GM12878 (cell line): Measurements from ENCODE around the gene IER5. TPM values are rescaled to one million over a fixed set of nuclear protein-coding genes. Genes with fewer than 3 reads are reported as not detected.
A peak's percentile ranks its signal among the peaks of the same experiment; 100 is the strongest.

ENCODE experiments used
- CREM ChIP-seq: IDR thresholded peaks from 2 replicates; pipeline ENCODE4 v1.6.1; 2014; ENCODE audit warnings: antibody characterized with exemption, low read depth
- FOS ChIP-seq: IDR thresholded peaks from 3 replicates; pipeline ENCODE4 v1.6.1; 2011; ENCODE audit warnings: borderline replicate concordance; ENCODE audit not compliant: insufficient read length; ENCODE audit errors: extremely low read depth
- HDAC6 ChIP-seq: fragments of 200-600 bp; sonication (generic); IDR thresholded peaks from one replicate; pipeline ENCODE4 v1.8.0; 2017; ENCODE audit warnings: antibody characterized with exemption; ENCODE audit not compliant: unreplicated experiment
- IRF4 ChIP-seq: IDR thresholded peaks from 2 replicates; pipeline ENCODE4 v1.6.1; 2011; ENCODE audit warnings: low read depth, low read length
- KDM1A ChIP-seq: fragments of 200-600 bp; sonication (generic); IDR thresholded peaks from 2 replicates; pipeline ENCODE4 v1.6.1; 2016; ENCODE audit warnings: borderline replicate concordance
- PAX5 ChIP-seq: IDR thresholded peaks from 2 replicates; pipeline ENCODE4 v1.6.1; 2011; ENCODE audit warnings: low read depth, low read length, borderline replicate concordance
- SP1 ChIP-seq: IDR thresholded peaks from one replicate; pipeline ENCODE4 v1.6.1; 2011; ENCODE audit warnings: low read depth, low read length
- SRF ChIP-seq, 2 experiments: IDR thresholded peaks; 2 replicates each; pipeline ENCODE4 v1.6.1; 2011; ENCODE audit warnings: low read depth in 2 of 2, low read length in 2 of 2, mild to moderate bottlenecking in 1 of 2, moderate library complexity in 1 of 2
- TCF7 ChIP-seq: IDR thresholded peaks from 2 replicates; pipeline ENCODE4 v1.6.1; 2014; ENCODE audit warnings: antibody characterized with exemption, borderline replicate concordance
- WRNIP1 ChIP-seq: IDR thresholded peaks from 2 replicates; pipeline ENCODE4 v1.6.1; 2011; ENCODE audit warnings: low read depth, low read length, improper control_type of control experiment, borderline replicate concordance
- polyA plus RNA-seq, 11 experiments: library from polyadenylated mRNA; depleted of rRNA in 4 of 11; unstranded in 6 of 11; stranded (reverse) in 5 of 11; fragments of >200 nt; fragmentation: Nextera tagmentation in 4 of 11; fragmentation: Illumina TruSeq in 1 of 11; extraction: Ambion mirVana in 4 of 11; extraction: Trizol in 1 of 11; gene quantifications; 1 replicate in 1 of 11; 2 replicates in 10 of 11; pipeline versions ENCODE4 v1.2.1 to v1.2.3, GENCODE V29; 2011 to 2016; ENCODE audit warnings: inconsistent platforms in 2 of 11, missing spikeins in 2 of 11, low read depth in 1 of 11
- total RNA-seq, 4 experiments: library from RNA; depleted of rRNA in 3 of 4; stranded (reverse); fragments of >200 nt in 3 of 4; fragmentation: Illumina TruSeq in 1 of 4; extraction: Trizol in 1 of 4; gene quantifications; 2 replicates each; pipeline versions ENCODE4 v1.2.1 to v1.2.3, GENCODE V29; 2013 to 2021
- TF ChIP-seq, protein P1 (sequence below), 3 experiments: IDR thresholded peaks in 2 of 3; conservative IDR thresholded peaks in 1 of 3; 2 replicates each; pipeline ENCODE4 v1.5.1; 2011; ENCODE audit warnings: low read depth in 3 of 3, low read length in 3 of 3, mild to moderate bottlenecking in 3 of 3, control low read depth in 2 of 3, moderate library complexity in 2 of 3, inconsistent platforms in 1 of 3, mixed read lengths in 1 of 3; ENCODE audit not compliant: control insufficient read depth in 2 of 3, insufficient read depth in 1 of 3; ENCODE audit errors: extremely low read depth in 1 of 3
- TF ChIP-seq, protein P2 (sequence below): IDR thresholded peaks from 2 replicates; pipeline ENCODE4 v1.6.1; 2012; ENCODE audit warnings: improper control_type of control experiment, low read depth, low read length; ENCODE audit not compliant: insufficient replicate concordance
- TF ChIP-seq, protein P3 (sequence below): fragments of 450-650 bp; formaldehyde crosslinking; IDR thresholded peaks from 2 replicates; pipeline ENCODE4 v1.5.0; 2022; ENCODE audit warnings: mild to moderate bottlenecking, missing genetic modification characterization
- TF ChIP-seq, protein P4 (sequence below): IDR thresholded peaks from 2 replicates; pipeline ENCODE4 v1.6.1; 2011; ENCODE audit warnings: borderline replicate concordance, low read depth, mild to moderate bottlenecking, moderate library complexity, low read length; ENCODE audit not compliant: insufficient read depth, poor library complexity, severe bottlenecking
- TF ChIP-seq, protein P5 (sequence below): IDR thresholded peaks from 2 replicates; pipeline ENCODE4 v1.6.1; 2012; ENCODE audit warnings: low read depth, low read length, improper control_type of control experiment

The IER5 gene
- total and polyA plus RNA-seq, 10 of the 15 experiments (the other 5 are each of a cell fraction or from before 2014, with no cell fraction given): 4.3 to 75.2 (median 30.5) TPM

DNA sequence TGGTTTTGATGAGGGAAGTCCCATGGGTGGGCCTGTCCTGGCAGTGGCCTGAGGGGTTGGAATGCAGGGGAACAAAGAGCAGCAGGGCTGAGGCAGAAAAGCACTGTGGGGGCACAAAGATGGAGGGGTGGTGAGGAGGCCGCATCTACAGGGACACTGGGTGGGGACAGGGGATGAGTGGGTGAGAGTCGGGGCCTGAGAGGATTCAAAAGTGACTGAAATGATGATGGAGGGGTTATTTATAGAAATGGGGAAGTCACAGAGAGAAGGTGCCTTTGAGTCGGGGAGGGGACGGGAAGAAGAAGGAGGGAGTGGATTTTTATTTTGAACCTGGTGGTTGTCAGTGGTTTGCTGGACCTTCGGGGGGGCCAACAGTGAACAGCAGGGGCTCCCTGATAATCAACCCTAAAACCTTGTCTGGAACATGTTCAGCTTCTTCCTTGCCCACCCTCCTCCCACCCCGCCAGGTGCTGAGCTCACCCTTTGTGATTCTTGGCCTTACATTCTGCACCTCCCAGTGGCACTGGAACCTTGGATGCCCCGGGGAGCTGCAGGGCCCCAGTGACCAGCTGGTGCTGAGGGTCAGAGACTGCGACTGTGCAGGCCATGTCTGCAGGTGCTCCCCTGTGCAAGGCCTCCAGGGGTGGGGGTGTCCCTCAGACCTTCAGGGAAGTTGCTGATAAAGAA lies 42.9 kb downstream of the IER5 start (continued):
- TF ChIP-seq, protein P1, sequence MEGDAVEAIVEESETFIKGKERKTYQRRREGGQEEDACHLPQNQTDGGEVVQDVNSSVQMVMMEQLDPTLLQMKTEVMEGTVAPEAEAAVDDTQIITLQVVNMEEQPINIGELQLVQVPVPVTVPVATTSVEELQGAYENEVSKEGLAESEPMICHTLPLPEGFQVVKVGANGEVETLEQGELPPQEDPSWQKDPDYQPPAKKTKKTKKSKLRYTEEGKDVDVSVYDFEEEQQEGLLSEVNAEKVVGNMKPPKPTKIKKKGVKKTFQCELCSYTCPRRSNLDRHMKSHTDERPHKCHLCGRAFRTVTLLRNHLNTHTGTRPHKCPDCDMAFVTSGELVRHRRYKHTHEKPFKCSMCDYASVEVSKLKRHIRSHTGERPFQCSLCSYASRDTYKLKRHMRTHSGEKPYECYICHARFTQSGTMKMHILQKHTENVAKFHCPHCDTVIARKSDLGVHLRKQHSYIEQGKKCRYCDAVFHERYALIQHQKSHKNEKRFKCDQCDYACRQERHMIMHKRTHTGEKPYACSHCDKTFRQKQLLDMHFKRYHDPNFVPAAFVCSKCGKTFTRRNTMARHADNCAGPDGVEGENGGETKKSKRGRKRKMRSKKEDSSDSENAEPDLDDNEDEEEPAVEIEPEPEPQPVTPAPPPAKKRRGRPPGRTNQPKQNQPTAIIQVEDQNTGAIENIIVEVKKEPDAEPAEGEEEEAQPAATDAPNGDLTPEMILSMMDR (IDR thresholded peaks at IDR 0.05 in 2 of 3, conservative IDR thresholded peaks at IDR 0.05 in 1 of 3; ENCODE audit: control insufficient read depth in 2 of 3, extremely low read depth in 1 of 3, insufficient read depth in 1 of 3, low read depth in 3 of 3, low read length in 3 of 3): no peak
- TF ChIP-seq, protein P2, sequence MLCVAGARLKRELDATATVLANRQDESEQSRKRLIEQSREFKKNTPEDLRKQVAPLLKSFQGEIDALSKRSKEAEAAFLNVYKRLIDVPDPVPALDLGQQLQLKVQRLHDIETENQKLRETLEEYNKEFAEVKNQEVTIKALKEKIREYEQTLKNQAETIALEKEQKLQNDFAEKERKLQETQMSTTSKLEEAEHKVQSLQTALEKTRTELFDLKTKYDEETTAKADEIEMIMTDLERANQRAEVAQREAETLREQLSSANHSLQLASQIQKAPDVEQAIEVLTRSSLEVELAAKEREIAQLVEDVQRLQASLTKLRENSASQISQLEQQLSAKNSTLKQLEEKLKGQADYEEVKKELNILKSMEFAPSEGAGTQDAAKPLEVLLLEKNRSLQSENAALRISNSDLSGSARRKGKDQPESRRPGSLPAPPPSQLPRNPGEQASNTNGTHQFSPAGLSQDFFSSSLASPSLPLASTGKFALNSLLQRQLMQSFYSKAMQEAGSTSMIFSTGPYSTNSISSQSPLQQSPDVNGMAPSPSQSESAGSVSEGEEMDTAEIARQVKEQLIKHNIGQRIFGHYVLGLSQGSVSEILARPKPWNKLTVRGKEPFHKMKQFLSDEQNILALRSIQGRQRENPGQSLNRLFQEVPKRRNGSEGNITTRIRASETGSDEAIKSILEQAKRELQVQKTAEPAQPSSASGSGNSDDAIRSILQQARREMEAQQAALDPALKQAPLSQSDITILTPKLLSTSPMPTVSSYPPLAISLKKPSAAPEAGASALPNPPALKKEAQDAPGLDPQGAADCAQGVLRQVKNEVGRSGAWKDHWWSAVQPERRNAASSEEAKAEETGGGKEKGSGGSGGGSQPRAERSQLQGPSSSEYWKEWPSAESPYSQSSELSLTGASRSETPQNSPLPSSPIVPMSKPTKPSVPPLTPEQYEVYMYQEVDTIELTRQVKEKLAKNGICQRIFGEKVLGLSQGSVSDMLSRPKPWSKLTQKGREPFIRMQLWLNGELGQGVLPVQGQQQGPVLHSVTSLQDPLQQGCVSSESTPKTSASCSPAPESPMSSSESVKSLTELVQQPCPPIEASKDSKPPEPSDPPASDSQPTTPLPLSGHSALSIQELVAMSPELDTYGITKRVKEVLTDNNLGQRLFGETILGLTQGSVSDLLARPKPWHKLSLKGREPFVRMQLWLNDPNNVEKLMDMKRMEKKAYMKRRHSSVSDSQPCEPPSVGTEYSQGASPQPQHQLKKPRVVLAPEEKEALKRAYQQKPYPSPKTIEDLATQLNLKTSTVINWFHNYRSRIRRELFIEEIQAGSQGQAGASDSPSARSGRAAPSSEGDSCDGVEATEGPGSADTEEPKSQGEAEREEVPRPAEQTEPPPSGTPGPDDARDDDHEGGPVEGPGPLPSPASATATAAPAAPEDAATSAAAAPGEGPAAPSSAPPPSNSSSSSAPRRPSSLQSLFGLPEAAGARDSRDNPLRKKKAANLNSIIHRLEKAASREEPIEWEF: no peak
- TF ChIP-seq, protein P3, sequence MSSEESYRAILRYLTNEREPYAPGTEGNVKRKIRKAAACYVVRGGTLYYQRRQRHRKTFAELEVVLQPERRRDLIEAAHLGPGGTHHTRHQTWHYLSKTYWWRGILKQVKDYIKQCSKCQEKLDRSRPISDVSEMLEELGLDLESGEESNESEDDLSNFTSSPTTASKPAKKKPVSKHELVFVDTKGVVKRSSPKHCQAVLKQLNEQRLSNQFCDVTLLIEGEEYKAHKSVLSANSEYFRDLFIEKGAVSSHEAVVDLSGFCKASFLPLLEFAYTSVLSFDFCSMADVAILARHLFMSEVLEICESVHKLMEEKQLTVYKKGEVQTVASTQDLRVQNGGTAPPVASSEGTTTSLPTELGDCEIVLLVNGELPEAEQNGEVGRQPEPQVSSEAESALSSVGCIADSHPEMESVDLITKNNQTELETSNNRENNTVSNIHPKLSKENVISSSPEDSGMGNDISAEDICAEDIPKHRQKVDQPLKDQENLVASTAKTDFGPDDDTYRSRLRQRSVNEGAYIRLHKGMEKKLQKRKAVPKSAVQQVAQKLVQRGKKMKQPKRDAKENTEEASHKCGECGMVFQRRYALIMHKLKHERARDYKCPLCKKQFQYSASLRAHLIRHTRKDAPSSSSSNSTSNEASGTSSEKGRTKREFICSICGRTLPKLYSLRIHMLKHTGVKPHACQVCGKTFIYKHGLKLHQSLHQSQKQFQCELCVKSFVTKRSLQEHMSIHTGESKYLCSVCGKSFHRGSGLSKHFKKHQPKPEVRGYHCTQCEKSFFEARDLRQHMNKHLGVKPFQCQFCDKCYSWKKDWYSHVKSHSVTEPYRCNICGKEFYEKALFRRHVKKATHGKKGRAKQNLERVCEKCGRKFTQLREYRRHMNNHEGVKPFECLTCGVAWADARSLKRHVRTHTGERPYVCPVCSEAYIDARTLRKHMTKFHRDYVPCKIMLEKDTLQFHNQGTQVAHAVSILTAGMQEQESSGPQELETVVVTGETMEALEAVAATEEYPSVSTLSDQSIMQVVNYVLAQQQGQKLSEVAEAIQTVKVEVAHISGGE (CRISPR knock-in tag): no peak
- TF ChIP-seq CREM (peak; percentile 20; the same call in 1 of the 2 replicates), SRF (IDR thresholded peaks at IDR 0.05; ENCODE audit: low read depth in 2 of 2, low read length in 2 of 2) (no peak), FOS (no peak), KDM1A (no peak), TCF7 (no peak), PAX5 (0 out of 2 replicates have a peak, but pooled peaks have one; percentile 4), SP1 (no peak), IRF4 (no peak), WRNIP1 (no peak), HDAC6 (no peak)
- TF ChIP-seq, protein P4, sequence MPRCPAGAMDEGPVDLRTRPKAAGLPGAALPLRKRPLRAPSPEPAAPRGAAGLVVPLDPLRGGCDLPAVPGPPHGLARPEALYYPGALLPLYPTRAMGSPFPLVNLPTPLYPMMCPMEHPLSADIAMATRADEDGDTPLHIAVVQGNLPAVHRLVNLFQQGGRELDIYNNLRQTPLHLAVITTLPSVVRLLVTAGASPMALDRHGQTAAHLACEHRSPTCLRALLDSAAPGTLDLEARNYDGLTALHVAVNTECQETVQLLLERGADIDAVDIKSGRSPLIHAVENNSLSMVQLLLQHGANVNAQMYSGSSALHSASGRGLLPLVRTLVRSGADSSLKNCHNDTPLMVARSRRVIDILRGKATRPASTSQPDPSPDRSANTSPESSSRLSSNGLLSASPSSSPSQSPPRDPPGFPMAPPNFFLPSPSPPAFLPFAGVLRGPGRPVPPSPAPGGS: peak; percentile 11
- TF ChIP-seq, protein P5, sequence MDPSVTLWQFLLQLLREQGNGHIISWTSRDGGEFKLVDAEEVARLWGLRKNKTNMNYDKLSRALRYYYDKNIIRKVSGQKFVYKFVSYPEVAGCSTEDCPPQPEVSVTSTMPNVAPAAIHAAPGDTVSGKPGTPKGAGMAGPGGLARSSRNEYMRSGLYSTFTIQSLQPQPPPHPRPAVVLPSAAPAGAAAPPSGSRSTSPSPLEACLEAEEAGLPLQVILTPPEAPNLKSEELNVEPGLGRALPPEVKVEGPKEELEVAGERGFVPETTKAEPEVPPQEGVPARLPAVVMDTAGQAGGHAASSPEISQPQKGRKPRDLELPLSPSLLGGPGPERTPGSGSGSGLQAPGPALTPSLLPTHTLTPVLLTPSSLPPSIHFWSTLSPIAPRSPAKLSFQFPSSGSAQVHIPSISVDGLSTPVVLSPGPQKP: no peak
